MM.1S (cell line): ENCODE results near the gene TEX14.

Experiments
- DNase-seq: peaks from one replicate; pipeline ENCODE4 v3.0.0-alpha.2; 2015
- H2AFZ ChIP-seq: fragments of 300-600 bp; sonication (generic); 2 replicates; pipeline ENCODE4 v1.6.0; 2016; ENCODE audit warnings: antibody characterized with exemption, low read length
- H3F3A ChIP-seq: fragments of 300-600 bp; sonication (generic); 2 replicates; pipeline ENCODE4 v1.6.1; 2016; ENCODE audit warnings: mild to moderate bottlenecking, antibody characterized with exemption, low read length, moderate library complexity, mixed read lengths; ENCODE audit not compliant: insufficient read depth
- H3K27ac ChIP-seq: fragments of 300-600 bp; sonication (generic); 2 replicates; pipeline ENCODE4 v1.5.1; 2016; ENCODE audit warnings: mild to moderate bottlenecking, low read length
- H3K27me3 ChIP-seq: fragments of 300-600 bp; sonication (generic); replicated peaks from 2 replicates; pipeline ENCODE4 v1.6.0; 2016; ENCODE audit warnings: low read length; ENCODE audit not compliant: insufficient read depth
- H3K36me3 ChIP-seq: fragments of 300-600 bp; sonication (generic); replicated peaks from 2 replicates; pipeline ENCODE4 v1.6.1; 2016; ENCODE audit warnings: mild to moderate bottlenecking, low read length, mixed read lengths; ENCODE audit not compliant: insufficient read depth
- H3K4me1 ChIP-seq: fragments of 300-600 bp; sonication (generic); 2 replicates; pipeline ENCODE4 v1.6.1; 2016; ENCODE audit warnings: low read length, mixed read lengths
- H3K4me2 ChIP-seq: fragments of 300-600 bp; sonication (generic); 2 replicates; pipeline ENCODE4 v1.6.0; 2016; ENCODE audit warnings: low read depth, low read length
- H3K4me3 ChIP-seq: fragments of 300-600 bp; sonication (generic); 2 replicates; pipeline ENCODE4 v1.5.1; 2016; ENCODE audit warnings: low read length, mixed read lengths
- H3K79me2 ChIP-seq: fragments of 300-600 bp; sonication (generic); 2 replicates; pipeline ENCODE4 v1.6.1; 2016; ENCODE audit warnings: mixed run types, low read length, mixed read lengths
- H3K9ac ChIP-seq: fragments of 300-600 bp; sonication (generic); 2 replicates; pipeline ENCODE4 v1.6.1; 2016; ENCODE audit warnings: low read length, mixed read lengths
- H3K9me2 ChIP-seq: fragments of 300-600 bp; sonication (generic); replicated peaks from 2 replicates; pipeline ENCODE4 v1.6.1; 2016; ENCODE audit warnings: mild to moderate bottlenecking, low read length, mixed read lengths; ENCODE audit not compliant: insufficient read depth
- H3K9me3 ChIP-seq: fragments of 300-600 bp; sonication (generic); replicated peaks from 2 replicates; pipeline ENCODE4 v1.6.1; 2016; ENCODE audit warnings: mild to moderate bottlenecking, low read length, mixed read lengths; ENCODE audit not compliant: insufficient read depth
- H4K20me1 ChIP-seq: fragments of 300-600 bp; sonication (generic); 2 replicates; pipeline ENCODE4 v1.6.1; 2016; ENCODE audit warnings: mild to moderate bottlenecking, low read length, moderate library complexity, mixed read lengths; ENCODE audit not compliant: insufficient read depth
- CTCF ChIP-seq: fragments of 300-600 bp; sonication (generic); IDR thresholded peaks from 2 replicates; pipeline ENCODE4 v1.5.1; 2016; ENCODE audit warnings: antibody characterized with exemption, low read length, mixed read lengths
- EZH2 ChIP-seq: fragments of 300-600 bp; sonication (generic); optimal IDR thresholded peaks from 2 replicates; pipeline ENCODE3; 2017; ENCODE audit warnings: low read depth, mild to moderate bottlenecking, antibody characterized with exemption, low read length, mixed read lengths
- EZH2phosphoT487 ChIP-seq: fragments of 300-600 bp; sonication (generic); IDR thresholded peaks from 2 replicates; pipeline ENCODE4 v1.6.1; 2018; ENCODE audit warnings: antibody characterized with exemption, low read length

TEX14 gene

GRCh38 chr17:58517928-58518609 is 173.8 kb downstream of the TEX14 start:
- no peaks in the 10 kb centered on the region for H3K36me3 ChIP-seq

GRCh38 chr17:58517378-58517927 is 174.4 kb downstream of the TEX14 start:
- Histone ChIP-seq H3K4me1 (peaks cover 24% of the 10 kb centered on the region), H3K27me3 (no peaks in the 10 kb centered on the region), H3K4me2 (peak overlapping the region; percentile 99), H3K27ac (peak overlapping the region; percentile 85), H3K36me3 (no peaks in the 10 kb centered on the region), H3K9ac (peak overlapping the region; percentile 88), H3K9me2 (no peaks in the 10 kb centered on the region), H3K9me3 (no peaks in the 10 kb centered on the region), H2AFZ (peak overlapping the region; percentile 66), H3F3A (peaks cover 33% of the 10 kb centered on the region), H4K20me1 (no peaks in the 10 kb centered on the region), H3K79me2 (peaks cover 32% of the 10 kb centered on the region), H3K4me3 (peak overlapping the region; percentile 99)
- TF ChIP-seq CTCF (no peak), EZH2phosphoT487 (no peak), EZH2 (no peak)
- no peak for DNase-seq

More at GRCh38 chr17:58517928-58518609, 173.8 kb downstream of the TEX14 start:
- Histone ChIP-seq H3K79me2 (peaks cover 26% of the 10 kb centered on the region), H3K4me2 (peak overlapping the region; percentile 60), H3K9me3 (no peaks in the 10 kb centered on the region), H3K4me3 (peak overlapping the region; percentile 99), H3K9ac (peak overlapping the region; percentile 88), H2AFZ (peak overlapping the region; percentile 90), H4K20me1 (no peaks in the 10 kb centered on the region), H3K4me1 (peaks cover 22% of the 10 kb centered on the region), H3F3A (peaks cover 33% of the 10 kb centered on the region), H3K27ac (peak overlapping the region; percentile 85), H3K9me2 (no peaks in the 10 kb centered on the region), H3K27me3 (no peaks in the 10 kb centered on the region)
- TF ChIP-seq EZH2 (no peak), CTCF (no peak), EZH2phosphoT487 (no peak)
- DNase-seq, result peak; percentile 100

GRCh38 chr17:58516644-58517377 is 175.0 kb downstream of the TEX14 start:
- H3K4me1 ChIP-seq, result peaks cover 24% of the 10 kb centered on the region
- H4K20me1 ChIP-seq, result no peaks in the 10 kb centered on the region
- no peaks in the 10 kb centered on the region for H3K27me3 ChIP-seq
- H3K79me2 ChIP-seq, result peaks cover 36% of the 10 kb centered on the region
- H3K9ac ChIP-seq, result peak overlapping the region; percentile 88
- H2AFZ ChIP-seq, result peak overlapping the region; percentile 66; the same call in 1 of the 2 replicates
- no peaks in the 10 kb centered on the region for H3K36me3 ChIP-seq
- peaks cover 33% of the 10 kb centered on the region for H3F3A ChIP-seq
- H3K9me3 ChIP-seq, result no peaks in the 10 kb centered on the region
- DNase-seq, result no peak
- H3K4me2 ChIP-seq, result peak overlapping the region; percentile 99
- peak overlapping the region; percentile 99 for H3K4me3 ChIP-seq
- H3K27ac ChIP-seq, result peak overlapping the region; percentile 85; the same call in 1 of the 2 replicates
- TF ChIP-seq EZH2phosphoT487 (no peak), CTCF (no peak), EZH2 (no peak)
- no peaks in the 10 kb centered on the region for H3K9me2 ChIP-seq
